D341Med (cell line): ENCODE results near the gene PDGFRB.
"Not testable (repeated sequence)": the region's sequence is repeated elsewhere in the genome, so short reads cannot be mapped to it uniquely, and the experiment has no call there.

Source experiments
- DNase-seq: peaks from one replicate; pipeline ENCODE4 v3.0.0; 2012; ENCODE audit warnings: low spot score

Gene PDGFRB

DNA sequence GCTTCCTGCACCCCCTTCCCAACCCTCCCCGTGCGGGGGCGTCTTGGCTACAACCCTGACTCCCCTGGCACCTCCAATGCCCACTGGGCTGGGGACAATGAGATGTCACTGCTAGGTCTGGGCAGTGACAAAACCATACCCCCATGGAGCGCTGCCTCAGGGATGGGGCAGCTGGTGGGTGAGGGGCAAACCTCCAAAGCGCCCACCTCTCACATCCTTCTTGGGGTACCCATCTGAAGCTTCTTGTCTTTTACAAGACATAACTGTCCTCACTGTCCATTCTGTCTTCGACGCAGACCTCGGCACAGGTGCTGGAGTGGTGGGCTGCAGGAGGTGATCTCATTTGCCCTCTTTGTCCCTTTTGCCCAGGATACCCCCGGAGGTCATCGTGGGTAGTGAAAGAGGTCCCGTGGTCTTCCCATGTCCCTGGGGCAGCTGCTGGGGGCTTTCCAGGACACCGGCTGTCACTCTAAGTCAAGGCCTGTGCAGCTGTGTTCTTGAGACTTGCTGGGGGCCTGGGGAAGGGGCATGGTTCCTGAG is 41.5 kb downstream of the PDGFRB start:
- DNase-seq: no peak

DNA sequence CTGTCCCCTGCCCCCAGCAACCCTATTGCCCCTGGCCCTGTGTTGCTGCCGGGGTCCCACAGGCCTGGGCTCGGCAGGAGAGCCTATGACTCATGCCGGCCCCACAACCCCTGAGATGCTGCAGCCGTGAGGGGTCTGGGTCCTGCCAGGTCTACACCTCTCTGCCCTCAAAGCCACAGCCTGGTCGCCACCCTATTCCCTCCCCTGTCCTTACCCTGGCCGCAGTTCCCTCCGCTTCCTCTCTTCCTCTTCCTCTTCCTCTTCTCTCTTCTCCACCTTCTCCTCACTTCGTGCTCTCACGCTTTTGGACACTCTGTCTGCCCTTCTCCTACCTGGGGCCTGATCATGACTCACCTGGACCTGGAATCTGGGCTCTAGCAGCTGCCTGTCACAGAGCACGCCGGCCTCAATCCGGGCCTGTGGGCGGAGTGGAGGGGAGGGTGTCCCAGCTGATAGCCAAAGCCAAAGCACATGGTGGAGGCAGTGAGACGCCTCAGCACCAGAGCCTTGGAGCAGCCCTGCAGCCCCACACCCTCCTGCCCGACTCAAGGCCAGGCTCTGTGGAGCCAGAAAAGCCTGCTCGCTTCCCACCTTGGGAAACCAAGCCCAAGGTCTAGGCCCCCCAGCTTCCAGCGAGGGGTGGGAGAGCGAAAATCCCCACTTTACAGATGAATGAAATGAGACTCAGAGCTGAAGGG is 42.4 kb downstream of the PDGFRB start:
- DNase-seq: peak; percentile 23

DNA sequence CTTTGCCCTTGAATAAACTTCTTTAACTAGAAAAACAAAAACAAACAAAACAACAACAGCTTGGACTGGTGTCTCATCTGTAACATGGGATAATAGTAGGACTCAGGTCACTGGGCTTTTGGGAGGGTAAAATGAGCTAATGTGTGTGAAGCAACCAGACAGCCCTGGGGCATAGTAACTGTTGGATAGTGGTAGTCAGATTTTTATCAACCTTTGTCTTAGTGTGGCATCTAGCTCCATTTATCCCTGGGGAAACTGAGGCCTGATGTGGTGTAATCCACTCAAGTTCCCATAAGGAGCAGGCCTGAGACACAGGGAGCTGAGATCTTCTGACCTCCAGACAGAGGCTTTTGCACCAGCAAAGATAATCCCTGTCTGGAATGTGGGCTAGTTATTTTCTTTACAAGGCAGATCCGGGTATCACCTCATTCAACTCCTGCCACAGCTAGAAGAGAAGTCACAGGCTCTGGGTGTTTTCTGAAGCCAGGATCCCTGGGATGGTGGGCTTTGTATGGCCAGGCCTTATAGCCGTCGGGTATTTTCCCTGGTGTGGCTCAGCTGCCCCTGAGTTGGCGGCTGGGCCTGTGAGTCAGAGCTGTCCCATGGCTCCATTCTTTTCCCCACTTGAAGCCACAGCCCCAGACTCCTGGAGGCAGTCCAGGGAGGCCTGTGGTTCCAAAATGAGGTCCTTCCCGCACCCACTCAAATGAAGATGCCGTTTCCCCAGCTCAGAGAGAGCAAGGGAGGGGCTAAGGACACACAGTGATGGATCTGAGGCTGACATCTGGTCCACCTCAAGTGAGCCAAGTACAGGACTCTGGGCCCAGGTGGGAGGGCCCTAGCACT is 43.2 kb downstream of the PDGFRB start:
- no peak for DNase-seq

DNA sequence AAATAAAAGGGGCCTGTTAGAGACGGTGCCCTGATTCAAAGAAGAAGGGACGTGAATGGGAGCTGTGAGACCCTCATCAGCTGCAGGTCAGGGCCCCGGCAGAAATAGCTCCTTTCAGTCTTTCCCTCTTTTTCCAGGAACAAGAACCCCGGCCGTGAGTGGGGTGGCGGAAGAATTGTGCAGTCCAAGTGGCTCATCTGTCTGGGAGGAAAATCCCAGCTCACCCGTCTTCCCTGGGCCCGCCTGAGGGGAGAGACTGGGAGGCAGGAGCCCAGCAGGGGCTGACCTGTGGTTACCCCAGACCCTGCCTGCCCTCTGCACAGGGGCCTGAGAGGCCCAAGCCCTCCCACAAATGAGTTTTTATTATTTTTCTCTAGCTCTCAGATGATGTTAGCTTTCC is 44.5 kb downstream of the PDGFRB start:
- DNase-seq: no peak

- no peak for DNase-seq
Measured at GRCh38 chr5:150109921-150110320, 45.7 kb downstream of the PDGFRB start.

DNA sequence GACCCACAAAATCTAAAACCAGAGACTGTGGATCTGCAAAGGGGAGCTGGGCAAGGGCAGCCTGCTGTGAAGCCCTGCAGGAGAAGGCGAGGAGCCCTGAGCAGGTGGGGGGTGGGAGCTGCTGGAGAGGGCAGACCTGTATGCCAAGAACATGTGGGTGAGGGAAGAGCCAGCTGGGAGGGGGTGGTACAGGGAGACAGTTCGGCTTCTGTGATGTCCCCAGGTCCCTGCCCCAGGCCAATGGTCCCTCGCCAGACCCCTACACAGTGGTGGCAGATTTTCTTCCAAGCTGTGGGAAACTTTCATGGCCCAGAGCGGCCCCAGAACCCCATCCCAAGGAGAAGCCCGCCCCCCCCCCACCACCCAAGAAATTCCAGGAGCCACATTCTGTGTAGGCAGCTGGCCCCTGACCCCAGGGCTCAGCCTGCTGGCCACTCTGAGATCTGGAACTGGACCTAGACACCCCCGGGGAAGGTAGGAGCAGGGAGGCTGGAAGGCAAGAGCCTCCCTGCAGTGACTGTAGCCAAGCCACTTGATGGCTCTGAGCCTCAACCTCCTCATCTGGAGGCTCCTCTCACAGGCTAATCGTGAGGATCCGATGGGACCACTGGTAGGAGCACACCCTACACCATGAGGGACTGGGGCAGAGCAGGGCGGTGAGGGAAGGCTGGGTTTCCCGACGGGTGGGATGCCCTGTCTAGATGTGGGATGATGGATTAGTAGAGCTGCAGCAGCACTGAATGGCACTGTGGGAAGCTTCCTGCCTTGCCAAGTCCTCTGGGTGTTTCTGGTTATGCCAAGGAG is 46.7 kb downstream of the PDGFRB start:
- no peak for DNase-seq

DNA sequence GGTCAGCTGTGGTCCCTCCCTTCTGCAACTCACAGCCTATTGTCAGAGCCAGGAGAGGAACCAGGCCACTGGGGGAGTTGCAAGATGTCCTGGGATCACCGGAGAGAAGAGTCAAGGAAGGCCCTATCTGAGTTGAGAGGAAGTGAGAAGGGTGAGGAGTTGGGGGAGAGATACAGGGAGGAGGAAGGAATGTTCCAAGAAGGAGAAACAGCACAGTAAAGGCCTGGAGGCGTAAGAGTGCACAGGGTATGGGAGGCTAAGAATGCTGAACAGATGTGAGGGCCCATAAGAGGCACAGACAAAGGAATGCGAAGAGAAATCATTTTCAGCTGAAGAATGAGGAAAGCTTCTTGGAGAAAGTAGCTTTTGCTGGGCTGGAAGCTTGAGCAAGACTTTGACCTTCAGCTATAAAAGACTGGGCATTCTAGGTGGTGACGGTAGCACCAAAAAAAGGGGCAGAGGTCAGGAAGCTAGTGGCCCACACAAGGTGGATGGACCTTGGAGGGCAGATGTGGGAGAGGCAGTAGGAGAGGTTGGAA is 47.7 kb downstream of the PDGFRB start:
- no peak for DNase-seq

DNA sequence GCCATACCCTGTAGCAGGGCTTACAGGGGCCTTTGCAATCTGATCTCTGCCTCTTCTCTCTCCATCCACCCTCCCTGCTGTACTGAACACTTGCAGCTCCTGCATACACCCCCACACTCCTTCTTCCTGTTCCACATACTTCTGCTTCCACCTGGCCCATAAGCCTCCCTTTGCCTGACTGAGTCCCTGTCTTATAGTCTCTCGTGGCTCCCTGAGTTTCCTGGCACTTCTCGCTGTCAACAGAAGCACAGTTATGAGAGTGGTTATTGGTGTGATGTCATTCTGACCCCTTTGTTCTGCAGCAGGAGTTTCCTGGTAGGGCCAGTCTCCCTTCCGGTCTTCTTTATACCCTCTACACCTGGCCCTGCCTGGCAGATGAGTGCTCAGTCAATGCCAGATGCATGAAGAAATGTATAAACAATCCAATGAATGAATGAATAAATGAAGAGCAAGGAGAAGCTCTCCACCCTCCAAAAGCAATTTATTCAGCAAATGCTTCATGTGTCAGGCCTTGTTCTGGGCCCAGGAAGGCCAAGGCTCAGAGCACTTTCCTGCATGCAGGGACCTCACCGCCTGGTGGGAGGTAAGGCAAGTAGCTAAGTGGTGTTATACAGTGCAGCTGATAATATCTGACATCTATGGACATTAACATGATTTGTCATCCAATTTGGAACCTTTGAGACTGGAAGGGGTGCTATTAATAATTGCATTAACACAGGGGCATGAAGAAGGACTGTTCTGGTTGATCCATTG is 48.8 kb downstream of the PDGFRB start:
- no peak for DNase-seq

GRCh38 chr5:150105928-150106615 is 49.6 kb downstream of the PDGFRB start:
- no peak for DNase-seq

DNA sequence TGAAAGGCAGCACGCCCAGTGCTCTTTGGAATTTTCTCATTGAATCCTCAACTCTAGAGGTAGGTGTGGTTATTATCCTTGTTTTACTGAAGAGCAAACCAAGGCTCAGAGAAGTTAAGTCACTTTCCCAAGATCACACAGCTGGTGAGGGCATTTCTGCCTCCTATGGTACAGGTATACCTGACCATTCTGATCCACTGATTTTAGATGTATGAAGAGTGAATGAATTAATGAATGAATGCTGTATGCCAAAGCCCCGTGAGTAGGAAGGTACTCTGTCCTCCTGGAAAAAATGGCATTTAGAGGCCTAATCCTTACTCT is 51.1 kb downstream of the PDGFRB start:
- no peak for DNase-seq

- no peak for DNase-seq
Measured at GRCh38 chr5:150103678-150104549, 51.7 kb downstream of the PDGFRB start.

DNA sequence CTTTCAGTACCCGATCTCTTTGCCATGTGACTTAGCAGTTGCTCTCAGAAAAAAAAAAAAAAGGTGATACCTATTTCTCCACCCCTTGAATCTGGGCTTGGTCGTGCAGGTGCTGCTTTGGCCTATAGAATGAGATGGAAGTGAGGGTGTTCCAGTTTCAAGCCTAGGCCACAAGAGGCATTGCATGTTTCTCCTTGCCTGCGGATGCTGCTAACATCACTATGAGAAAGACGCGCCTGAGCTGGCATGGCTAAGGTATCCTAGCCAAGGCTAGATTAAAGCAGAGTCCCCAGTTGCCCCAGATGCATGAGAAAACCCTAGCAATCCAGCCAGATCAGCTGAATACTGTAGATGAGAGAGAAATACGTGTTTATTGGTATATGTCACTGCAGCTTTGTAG is 54.6 kb downstream of the PDGFRB start:
- DNase-seq: peak; percentile 12

DNA sequence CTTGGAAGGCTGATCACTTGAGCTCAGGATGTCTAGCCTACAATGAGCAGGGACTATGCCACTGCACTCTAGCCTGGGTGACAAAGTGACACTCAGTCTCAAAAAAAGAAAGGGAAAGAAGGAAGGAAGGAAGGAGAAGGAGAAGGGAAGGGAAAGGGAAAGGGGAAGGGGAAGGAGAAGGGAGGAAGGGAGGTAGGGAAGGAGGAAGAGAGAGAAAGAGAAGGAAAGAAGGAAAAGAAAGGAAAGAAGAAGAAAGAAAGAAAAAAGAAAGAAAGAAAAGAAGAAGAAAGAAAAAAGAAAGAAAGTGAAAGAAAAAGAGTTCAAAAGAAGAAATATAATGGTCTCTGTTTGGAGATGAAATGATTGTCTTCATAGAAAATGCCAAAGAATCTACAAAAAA is 58.5 kb downstream of the PDGFRB start:
- no peak for DNase-seq

GRCh38 chr5:150092159-150092787 is 63.4 kb downstream of the PDGFRB start:
- no peak for DNase-seq

GRCh38 chr5:150085950-150086715 is 69.5 kb downstream of the PDGFRB start, which contains the start of gene CSF1R:
Gene CSF1R, minus strand, starts transcription at chr5:150086554. Its CDS starts 127 bp downstream, at chr5:150086427.
- DNase-seq: peak; percentile 10

DNA sequence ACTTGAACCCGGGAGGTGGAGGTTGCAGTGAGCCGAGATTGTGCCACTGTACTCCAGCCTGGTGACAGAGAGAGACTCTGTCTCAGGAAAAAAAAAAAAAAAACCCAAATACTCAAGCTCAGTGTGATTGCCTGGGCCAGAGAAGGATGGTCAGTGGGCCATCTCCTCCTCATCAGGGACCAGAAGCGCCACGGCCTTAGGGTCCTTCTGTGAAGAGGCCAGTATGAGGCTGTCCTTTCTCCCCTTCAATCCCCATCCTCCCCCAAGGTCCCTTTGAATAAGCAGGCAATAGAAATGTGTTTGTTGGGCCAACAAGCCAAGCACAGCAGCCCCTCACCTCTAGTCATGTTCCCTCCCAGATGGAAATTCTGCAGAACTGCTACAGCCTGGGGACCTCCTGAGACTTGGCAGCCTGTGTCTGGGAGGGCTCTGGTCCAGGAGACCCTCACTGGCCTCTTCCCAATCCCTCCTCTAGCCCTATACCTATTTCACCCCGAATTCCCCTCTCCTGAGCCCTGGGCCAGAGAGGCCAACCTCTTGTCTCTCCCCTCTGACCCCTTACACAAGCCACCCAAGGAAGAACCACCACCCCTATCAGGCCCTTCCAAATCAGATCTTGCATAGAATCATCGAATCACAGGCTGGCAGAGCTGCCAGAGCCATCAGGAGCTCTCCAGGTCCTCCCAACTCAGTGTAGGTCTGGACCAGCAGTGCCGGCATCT is 70.3 kb downstream of the PDGFRB start:
- peak; percentile 4 for DNase-seq

- DNase-seq: not testable (repeated sequence)
Measured at GRCh38 chr5:150084754-150085153, 70.9 kb downstream of the PDGFRB start.

GRCh38 chr5:150082889-150083288 is 72.8 kb downstream of the PDGFRB start:
- peak; percentile 9 for DNase-seq
